Left cardiac atrium (tissue), 4 donors: ENCODE results near the gene RPS19. TPM values are rescaled to one million over a fixed set of nuclear protein-coding genes. Genes with fewer than 3 reads are reported as not detected.
"Not testable (repeated sequence)": the region's sequence is repeated elsewhere in the genome, so short reads cannot be mapped to it uniquely, and the experiment has no call there.

Experiments used
- ATAC-seq, 2 donors: fragments of 200-7000 bp; cut with Tn5 transposase; one replicate each; pipeline ENCODE4 v1.9.1; 2020; ENCODE audit warnings: mild to moderate bottlenecking in 2 of 2, moderate library complexity in 2 of 2
- DNase-seq: peaks from one replicate; pipeline ENCODE4 v3.0.0-alpha.2; 2020
- intact Hi-C, 2 donors: fragments of 100-400 bp; cut with DNase I; formaldehyde crosslinking; loops; one replicate each; pipeline versions ENCODE4 v1.14.1 to v1.15.1; 2022 to 2023
- total RNA-seq, 2 donors: library from RNA; stranded (reverse); fragmentation: NEBNext Ultra II Directional; extraction: Animal tissue kit (Norgen Biotek cat#: 25700); gene quantifications; one replicate each; pipeline ENCODE4 v1.2.1, GENCODE V29; 2021
- donor health status: DM: no; HTN: yes; CAD: no.
- donor health status: DM: no; HTN: yes; CAD: no; lungs with severe emphysema.
- donor health status: DM: yes; HTN: yes; CAD: no.
- donor health status: Dilated cardiomyopathy.

The RPS19 gene
- total RNA-seq, 2 donors from 2014 or later, result 811 to 841 TPM

DNA sequence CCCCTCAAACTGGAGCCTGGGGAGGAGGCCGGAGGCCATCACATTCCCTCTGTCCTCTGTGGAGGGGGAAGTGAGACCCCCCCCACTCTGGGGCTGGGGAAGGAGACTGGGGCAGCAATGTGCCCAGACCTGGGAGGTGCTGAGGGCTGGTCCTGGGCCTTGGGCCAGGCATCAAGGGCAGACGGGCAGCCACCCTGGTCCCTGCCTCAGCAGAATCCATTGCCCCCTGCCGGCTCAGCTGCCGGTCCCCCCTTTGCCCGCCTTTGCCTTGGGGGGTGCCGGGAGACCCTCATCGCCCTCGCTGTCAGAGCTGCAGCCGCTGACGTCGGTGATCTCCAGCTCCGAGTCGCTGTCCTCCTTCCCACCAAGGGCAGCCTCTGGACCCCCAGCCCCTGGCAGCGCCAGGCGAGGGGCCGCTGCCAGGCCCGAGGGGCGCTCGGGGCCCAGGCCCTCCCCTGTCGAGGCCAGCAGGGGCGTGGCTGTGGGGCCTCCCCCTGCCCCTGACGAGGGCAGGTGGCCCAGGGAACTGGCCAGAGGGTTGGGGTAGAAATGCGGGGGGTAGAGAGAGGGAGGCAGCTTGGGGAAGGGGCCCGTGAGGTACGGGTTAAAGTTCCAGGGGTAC is 48.0 kb downstream of the RPS19 start:
- DNase-seq (no peak), ATAC-seq (no peak)
- intact Hi-C loops, result no loop called here

DNA sequence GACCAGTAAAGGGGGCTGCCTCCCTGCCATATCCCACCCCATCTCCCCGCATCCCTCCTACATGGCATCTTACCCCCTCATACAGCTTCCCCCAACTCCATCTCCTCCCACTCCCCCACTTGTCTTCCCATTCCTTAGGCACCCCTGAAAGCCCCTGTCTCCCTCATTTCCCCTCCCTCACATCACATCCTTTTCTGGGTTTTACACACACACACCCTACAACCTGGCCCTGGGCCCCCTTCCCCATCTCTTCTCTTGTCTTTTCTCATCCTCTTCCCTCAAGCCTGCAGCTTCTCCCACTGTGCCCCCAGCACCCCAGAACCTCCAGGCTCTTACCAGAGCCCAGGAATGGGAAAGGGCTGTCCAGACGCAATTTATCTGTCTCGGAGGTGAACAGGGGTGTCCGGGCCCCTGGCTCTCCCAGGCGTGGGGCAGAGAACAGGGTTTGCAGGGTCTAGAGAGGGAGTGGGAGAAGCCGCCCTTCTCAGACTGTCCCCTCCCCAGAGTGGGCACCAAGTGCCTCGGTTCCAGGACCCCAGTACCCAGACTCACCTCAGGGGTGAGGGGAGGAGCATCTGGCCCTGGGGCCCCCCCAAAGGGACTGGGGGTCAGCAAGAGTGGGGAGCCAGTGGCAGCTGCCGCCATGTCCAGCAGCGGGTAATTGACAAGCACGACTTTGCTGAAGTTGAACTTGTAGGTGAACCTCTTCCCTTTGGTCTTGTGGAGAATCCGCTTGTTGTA is 48.8 kb downstream of the RPS19 start:
- intact Hi-C loops, result no loop called here
- ATAC-seq, result no peak
- DNase-seq, result no peak

GRCh38 chr19:41909706-41910105 is 49.7 kb downstream of the RPS19 start:
- intact Hi-C loops, result no loop called here
- no peak for DNase-seq
- ATAC-seq, result no peak

GRCh38 chr19:41910240-41910991 is 50.4 kb downstream of the RPS19 start:
- no peak for DNase-seq

GRCh38 chr19:41910992-41911888 is 51.2 kb downstream of the RPS19 start:
- DNase-seq (no peak), ATAC-seq (no peak)
- intact Hi-C loops, result no loop called here

More at GRCh38 chr19:41910240-41910991, 50.4 kb downstream of the RPS19 start:
- intact Hi-C loops, result no loop called here
- ATAC-seq, result no peak

- DNase-seq (no peak), ATAC-seq (no peak)
- intact Hi-C loops, result no loop called here
These were observed 52.1 kb downstream of the RPS19 start for GRCh38 chr19:41911889-41912731.

GRCh38 chr19:41912899-41913537 is 53.0 kb downstream of the RPS19 start:
- DNase-seq (no peak), ATAC-seq (no peak)
- intact Hi-C loops, result no loop called here

DNA sequence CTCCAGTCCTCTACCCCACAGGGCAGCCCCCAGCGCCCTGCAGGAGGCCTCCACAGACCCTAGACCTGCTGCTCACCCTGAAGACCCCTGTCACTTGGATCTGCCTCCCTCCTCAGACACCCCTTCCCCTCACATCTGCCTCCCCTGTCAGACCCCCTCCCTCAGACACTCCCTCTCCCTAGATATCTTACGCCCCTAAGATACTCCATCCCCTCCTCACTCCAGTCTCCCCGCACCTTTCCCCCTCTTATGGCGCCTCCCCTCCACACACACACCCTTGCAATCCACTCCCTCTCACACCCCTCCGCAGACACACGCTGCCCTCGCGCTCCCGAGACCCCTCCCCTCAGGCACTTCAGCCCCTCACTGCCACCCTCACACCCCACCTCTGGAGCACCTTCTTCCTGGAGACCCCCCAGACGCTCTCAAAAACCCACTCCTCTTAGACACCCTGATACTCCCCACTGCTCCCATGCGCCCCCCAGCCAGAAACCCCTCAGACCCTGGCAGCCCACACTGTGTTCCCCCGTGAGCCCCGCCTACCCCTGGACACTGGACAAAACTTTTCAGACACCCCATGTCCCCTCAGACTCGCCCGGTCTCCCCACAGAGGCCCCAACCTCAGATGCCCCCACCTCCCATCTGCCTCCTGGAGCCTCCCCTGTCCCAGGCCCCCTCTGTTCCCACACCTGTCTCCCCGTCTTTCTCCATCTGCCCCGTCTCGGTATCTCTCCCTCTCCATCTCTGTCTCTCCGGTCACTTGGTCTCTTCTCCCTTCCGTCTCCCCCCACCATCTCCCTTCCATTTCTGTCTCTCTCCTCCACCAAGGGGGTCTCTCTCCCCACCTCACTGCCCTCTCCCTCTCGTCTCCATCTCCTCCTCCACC is 53.7 kb downstream of the RPS19 start:
- intact Hi-C loops, result no loop called here
- no peak for DNase-seq
- no peak for ATAC-seq

DNA sequence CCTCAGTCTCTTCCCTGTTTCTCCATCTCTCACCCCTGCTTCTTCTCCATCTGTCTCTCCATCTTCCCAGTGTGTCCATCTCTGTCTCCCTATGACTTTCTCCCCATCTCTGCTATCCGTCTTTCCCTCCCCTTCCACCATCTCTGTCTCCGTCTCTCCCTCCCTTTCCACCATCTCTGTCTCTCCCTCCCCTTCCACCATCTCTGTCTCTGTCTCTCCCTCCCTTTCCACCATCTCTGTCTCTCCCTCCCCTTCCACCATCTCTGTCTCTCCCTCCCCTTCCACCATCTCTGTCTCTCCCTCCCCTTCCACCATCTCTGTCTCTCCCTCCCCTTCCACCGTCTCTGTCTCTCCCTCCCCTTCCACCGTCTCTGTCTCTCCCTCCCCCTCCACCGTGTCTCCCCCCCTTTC is 54.4 kb downstream of the RPS19 start:
- intact Hi-C loops, ATAC-seq, DNase-seq: not testable (repeated sequence)

DNA sequence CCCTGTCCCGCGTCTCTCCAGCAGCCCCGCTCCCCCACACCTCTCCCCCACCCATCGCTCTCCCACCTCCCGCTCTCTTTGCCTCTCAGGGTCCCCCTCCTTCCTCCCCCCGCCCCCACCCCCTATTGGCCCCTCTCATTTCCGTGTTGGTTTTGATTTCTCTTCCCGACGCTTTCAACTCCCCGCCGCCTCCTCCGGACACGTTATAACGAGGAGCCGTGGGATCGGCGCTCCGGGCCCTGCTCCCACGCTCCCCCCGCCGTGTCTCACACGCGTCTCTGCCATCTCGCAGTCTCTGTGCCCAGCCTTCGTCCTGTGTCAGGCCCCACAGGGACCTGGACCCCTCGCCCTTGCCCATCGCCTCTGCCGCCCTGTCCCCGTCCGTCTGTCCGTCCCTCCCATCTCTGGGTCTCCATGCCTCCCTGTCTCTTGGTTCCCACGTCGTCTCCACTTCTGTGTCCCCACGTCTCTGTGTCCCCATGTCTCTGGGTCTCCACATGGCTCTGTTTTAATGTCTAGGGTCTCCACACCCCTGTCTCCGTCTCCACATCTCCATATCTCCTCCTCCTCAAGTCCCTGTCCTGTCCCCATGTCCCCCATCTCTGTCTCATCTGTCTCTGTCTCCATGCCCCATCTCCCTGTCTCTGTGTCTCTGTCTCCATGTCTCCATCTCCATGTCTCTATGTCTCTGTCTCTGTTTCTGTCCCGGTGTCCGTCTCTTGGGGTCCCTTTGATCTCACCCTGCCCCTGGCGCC is 55.1 kb downstream of the RPS19 start:
- intact Hi-C loops, result no loop called here
- DNase-seq (no peak), ATAC-seq (no peak)

GRCh38 chr19:41915776-41916414 is 55.8 kb downstream of the RPS19 start:
- intact Hi-C loops, result no loop called here
- DNase-seq (no peak), ATAC-seq (no peak)

- DNase-seq (no peak), ATAC-seq (no peak)
- intact Hi-C loops, result no loop called here
These were observed 57.6 kb downstream of the RPS19 start for GRCh38 chr19:41917676-41918075.

GRCh38 chr19:41918095-41918494 is 58.0 kb downstream of the RPS19 start:
- intact Hi-C loops, result no loop called here
- ATAC-seq (no peak), DNase-seq (no peak)

DNA sequence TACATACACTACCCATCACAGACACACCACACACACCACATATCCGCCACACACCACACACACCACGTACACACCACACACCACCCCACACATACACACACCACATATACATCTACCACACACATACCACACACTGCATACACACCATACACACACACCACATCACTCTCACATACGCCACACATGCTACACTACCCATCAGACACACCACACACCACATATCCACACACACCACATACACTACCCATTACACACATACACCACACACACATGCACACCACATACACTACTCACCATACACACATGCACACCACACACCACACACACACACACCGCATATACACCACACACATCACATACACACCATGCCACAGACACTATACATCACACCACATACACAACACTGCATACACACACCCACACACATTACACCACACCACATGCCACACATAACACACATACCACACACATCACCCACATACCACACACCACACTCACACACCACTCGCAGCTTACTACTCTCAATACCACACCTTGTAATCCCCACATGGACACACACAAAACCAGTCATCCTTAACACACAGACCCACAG is 58.7 kb downstream of the RPS19 start:
- no peak for ATAC-seq
- intact Hi-C loops, result no loop called here
- DNase-seq, result no peak

DNA sequence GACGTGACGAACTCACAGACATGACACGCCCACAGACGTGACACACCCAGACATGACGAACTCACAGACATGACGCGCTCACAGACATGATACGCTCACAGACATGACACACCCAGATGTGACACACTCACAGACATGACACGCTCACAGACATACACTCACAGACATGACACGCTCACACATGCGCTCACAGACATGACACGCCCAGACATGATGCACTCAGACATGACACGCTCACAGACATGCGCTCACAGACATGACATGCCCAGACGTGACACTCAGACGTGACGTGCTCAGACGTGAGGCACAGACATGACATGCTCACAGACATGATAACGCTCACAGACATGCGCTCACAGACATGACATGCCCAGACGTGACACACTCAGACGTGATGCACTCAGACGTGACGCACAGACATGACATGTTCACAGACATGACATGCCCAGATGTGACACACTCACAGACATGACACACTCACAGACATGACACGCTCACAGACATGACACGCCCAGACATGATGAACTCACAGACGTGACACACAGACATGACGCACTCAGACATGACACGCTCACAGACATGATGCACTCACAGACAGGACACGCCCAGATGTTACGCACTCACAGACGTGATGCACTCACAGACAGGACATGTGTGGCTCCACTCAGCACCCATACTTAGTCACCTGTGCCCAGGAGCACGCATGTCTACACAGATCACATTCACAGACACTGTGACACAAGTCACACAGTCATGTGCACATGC is 60.1 kb downstream of the RPS19 start:
- no peak for DNase-seq
- ATAC-seq, result no peak
- intact Hi-C loops, result no loop called here
